ENCODE results near the gene AR.

DNA sequence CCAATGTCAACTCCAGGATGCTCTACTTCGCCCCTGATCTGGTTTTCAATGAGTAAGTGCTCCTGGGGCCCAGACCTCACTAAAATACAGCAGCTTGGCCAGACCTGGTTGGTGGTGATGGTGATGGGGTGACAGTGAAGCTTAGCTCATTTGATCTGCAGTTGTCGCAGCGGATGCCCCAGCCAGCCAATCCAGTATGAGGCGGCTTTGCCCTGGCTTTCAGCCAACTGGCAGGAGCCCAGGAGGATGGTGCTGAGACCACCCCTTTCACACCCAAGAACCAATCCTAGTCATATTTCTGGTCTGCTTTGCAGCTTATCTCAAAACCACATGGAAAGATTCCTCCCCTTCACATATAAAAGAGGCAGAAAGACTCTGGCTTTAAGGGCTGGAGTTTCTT is 173.8 kb downstream of the AR start:
- no peak for TF ChIP-seq MTA3 (IDR thresholded peaks at IDR 0.05; ENCODE audit: borderline replicate concordance)
- no peak for TF ChIP-seq BHLHE40 (IDR thresholded peaks at IDR 0.05; ENCODE audit: low read length)
- no peak for TF ChIP-seq PHF20 (IDR thresholded peaks at IDR 0.05; ENCODE audit: partially characterized antibody)
- TF ChIP-seq EP400 (IDR thresholded peaks at IDR 0.05), result no peak
- TF ChIP-seq GTF2F1 (IDR thresholded peaks at IDR 0.05; ENCODE audit: low read depth, low read length), result no peak
- no peak for TF ChIP-seq POLR2AphosphoS5 (IDR thresholded peaks at IDR 0.05; ENCODE audit: control insufficient read depth, insufficient read depth, low read depth, low read length)
- TF ChIP-seq ZBTB40 (IDR thresholded peaks at IDR 0.05), result no peak
- TF ChIP-seq ZBTB40 (CRISPR knock-in tag; IDR thresholded peaks at IDR 0.05), result no peak

All from K562 (cell line).